LNCAP (cell line): ENCODE data around the gene RAB22A.

ENCODE experiments used
- TF ChIP-seq, protein P1 (sequence below): fragments of 450-650 bp; IDR thresholded peaks from 2 replicates; pipeline ENCODE4 v1.5.1; 2017; ENCODE audit warnings: mild to moderate bottlenecking

RAB22A gene

DNA sequence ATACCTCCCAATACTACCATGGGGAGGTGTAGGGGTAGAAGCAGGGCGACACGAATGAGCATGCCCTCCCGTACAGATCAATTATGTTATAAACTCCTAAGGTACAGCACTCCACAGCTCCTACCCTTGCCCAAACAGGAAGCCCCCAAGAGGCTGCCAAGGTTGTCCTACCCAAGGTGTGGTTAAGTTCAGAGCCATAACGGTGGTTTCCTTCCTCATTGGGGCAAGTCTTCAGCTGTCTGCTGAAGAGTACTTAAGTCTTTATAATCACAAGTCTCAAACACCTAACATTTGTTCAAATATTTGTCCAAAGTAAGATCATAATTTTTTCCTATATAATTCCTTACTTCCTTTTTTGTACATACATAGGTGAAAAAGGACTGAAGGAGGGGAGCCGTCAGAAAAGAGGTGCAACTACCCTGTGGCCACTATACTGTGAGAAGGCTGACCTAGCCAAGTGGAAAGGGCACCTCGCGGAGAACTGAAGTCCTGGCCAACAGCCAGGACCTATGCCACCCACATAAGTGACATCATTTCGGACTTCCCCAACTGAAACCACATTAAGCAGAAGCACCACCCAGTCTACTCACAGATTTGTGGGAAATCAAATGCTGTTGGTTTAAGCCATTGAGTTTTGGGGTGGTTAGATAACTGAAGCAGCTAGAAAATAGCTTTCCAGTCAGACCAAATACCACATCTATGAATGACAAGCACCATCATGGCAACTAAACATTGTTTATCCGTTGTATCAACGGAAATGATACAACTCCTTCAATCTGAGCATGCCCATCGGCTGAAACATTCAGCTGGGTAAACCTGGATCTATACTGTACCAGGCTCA is 2.9 kb upstream of the RAB22A start:
- TF ChIP-seq, protein P1, sequence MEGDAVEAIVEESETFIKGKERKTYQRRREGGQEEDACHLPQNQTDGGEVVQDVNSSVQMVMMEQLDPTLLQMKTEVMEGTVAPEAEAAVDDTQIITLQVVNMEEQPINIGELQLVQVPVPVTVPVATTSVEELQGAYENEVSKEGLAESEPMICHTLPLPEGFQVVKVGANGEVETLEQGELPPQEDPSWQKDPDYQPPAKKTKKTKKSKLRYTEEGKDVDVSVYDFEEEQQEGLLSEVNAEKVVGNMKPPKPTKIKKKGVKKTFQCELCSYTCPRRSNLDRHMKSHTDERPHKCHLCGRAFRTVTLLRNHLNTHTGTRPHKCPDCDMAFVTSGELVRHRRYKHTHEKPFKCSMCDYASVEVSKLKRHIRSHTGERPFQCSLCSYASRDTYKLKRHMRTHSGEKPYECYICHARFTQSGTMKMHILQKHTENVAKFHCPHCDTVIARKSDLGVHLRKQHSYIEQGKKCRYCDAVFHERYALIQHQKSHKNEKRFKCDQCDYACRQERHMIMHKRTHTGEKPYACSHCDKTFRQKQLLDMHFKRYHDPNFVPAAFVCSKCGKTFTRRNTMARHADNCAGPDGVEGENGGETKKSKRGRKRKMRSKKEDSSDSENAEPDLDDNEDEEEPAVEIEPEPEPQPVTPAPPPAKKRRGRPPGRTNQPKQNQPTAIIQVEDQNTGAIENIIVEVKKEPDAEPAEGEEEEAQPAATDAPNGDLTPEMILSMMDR, result no peak

DNA sequence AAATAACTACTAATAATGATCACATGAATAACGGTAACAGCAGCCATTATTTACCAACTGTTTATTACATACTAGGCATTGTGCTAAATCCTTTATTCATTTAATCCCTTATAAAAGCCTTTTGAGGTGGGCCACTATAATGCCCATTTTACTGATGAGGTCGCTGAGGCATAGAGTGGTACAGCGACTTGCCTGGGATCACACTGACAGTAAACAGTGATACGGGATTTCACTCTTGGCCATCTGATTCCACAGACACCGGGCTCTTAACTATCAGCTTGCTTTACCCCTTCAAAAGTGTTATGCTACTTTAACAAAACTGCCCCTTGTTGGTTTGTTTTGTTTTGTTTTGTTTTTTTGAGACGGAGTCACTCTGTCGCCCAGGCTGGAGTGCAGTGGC is 2.2 kb upstream of the RAB22A start:
- TF ChIP-seq, protein P1, result no peak

DNA sequence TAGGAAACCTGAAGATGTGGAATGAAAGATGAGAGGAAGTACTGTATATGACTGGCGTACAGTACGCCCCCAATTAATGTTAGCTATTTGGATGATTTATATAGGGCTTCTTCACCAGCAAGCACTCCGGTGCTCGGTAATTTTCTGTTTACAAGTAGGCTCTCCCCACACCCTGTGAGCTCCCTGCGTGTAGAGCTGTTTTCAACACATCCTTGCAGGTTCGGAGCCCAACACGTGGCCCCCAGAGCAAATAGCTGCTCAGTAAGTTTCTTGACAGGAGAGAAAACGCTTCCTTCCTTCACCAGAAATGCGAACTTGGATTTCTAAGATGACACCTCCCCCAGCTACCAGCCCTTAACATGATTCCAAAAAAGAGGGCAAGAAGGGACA is 1.2 kb upstream of the RAB22A start:
- TF ChIP-seq, protein P1, result no peak

- TF ChIP-seq, protein P1, result no peak
Observed at GRCh38 chr20:58308680-58309527, 611 bp upstream of the RAB22A start.

DNA sequence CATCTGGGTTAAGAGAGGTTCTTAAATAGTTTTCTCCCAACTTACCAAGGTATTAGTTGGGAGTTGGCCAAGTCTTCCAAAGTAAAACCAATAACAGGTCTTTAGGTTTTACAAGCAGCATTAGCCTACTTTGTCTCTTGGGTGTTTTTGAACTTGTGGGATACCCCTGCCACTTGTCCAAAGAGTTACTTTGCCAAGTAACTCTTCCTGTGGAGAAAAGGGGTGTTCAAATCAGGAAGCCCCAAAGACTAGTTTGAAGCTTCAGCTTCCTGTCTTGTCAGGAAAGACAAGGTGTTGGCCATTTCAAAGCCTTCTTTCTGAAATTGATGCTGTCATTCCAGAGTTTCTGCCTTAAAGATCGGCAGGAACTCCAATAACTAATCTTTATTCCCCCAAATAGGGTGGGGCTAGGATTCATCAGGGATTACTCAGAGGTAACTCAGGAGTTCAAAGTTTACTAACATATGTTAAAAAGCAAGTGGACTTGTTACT is 822 bp downstream of the RAB22A start:
- TF ChIP-seq, protein P1, result no peak

DNA sequence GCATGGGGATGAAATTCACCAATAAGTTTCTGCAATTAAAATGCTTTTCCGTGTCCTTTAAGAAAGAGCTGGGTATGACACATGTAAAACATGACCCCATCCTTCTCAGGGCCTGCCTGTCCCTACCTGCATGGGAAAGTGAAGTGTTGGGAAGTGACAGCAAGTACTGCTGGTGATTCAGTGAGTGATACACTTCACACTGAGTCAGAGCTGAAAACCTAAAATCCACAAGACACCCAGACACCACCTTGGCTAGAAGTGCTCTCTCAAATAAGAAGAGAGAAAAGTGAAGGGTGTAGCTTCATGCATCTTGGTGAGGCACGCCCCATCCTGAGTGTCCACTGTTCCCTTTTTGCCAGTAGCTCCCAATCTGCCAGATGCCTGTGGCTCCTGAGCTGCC is 3.3 kb downstream of the RAB22A start:
- TF ChIP-seq, protein P1, result no peak

- TF ChIP-seq, protein P1, result no peak
Observed at GRCh38 chr20:58313396-58313795, 3.9 kb downstream of the RAB22A start.
